ENCODE data around the gene KDM1A. TPM values are rescaled to one million over a fixed set of nuclear protein-coding genes. Genes with fewer than 3 reads are reported as not detected.
"Not testable (repeated sequence)": the region's sequence is repeated elsewhere in the genome, so short reads cannot be mapped to it uniquely, and the experiment has no call there.

Gene KDM1A
- 302 TPM for total RNA-seq

GRCh38 chr1:23019094-23019862 is at the start of gene KDM1A:
TSS of gene KDM1A (plus strand) at chr1:23019468. CDS start at chr1:23019597, 129 bp downstream.
- peak; percentile 92 to 93 for DNase-seq (ENCODE audit: low spot score in 2 of 2)
- FAIRE-seq, result no peak

- DNase-seq (ENCODE audit: low spot score in 2 of 2) (no peak), FAIRE-seq (no peak)
Measured at GRCh38 chr1:22970096-22970495, 49.2 kb upstream of the KDM1A start.

- FAIRE-seq, result no peak
- DNase-seq (ENCODE audit: low spot score in 2 of 2), result no peak
Measured at GRCh38 chr1:22971161-22971560, 48.1 kb upstream of the KDM1A start.

GRCh38 chr1:22971611-22972405 is 47.5 kb upstream of the KDM1A start:
- FAIRE-seq (no peak), DNase-seq (ENCODE audit: low spot score in 2 of 2) (no peak)

GRCh38 chr1:22972760-22973159 is 46.5 kb upstream of the KDM1A start, which contains the start of gene LACTBL1:
TSS of gene LACTBL1 (minus strand) at chr1:22972866. CDS start at chr1:22972316, 550 bp downstream.
- no peak for FAIRE-seq
- no peak for DNase-seq (ENCODE audit: low spot score in 2 of 2)

GRCh38 chr1:22975694-22976093 is 43.6 kb upstream of the KDM1A start:
- no peak for FAIRE-seq
- no peak for DNase-seq (ENCODE audit: low spot score in 2 of 2)

- DNase-seq (ENCODE audit: low spot score in 2 of 2) (no peak), FAIRE-seq (no peak)
Measured at GRCh38 chr1:22976127-22976460, 43.2 kb upstream of the KDM1A start.

- FAIRE-seq (no peak), DNase-seq (ENCODE audit: low spot score in 2 of 2) (peak in 1 of 2 donors; percentile 63)
Measured at GRCh38 chr1:22976461-22977243, 42.6 kb upstream of the KDM1A start.

GRCh38 chr1:22978299-22978698 is 41.0 kb upstream of the KDM1A start:
- DNase-seq (ENCODE audit: low spot score in 2 of 2) (no peak), FAIRE-seq (no peak)

- not testable (repeated sequence) for FAIRE-seq; DNase-seq (ENCODE audit: low spot score in 2 of 2)
Measured at GRCh38 chr1:22980471-22980790, 38.8 kb upstream of the KDM1A start.

- DNase-seq (ENCODE audit: low spot score in 2 of 2) (no peak), FAIRE-seq (no peak)
Measured at GRCh38 chr1:22983944-22984343, 35.3 kb upstream of the KDM1A start.

GRCh38 chr1:22992384-22992783 is 26.9 kb upstream of the KDM1A start:
- not testable (repeated sequence) for DNase-seq (ENCODE audit: low spot score in 2 of 2)
- peak; percentile 42 for FAIRE-seq

GRCh38 chr1:22993220-22993795 is 26.0 kb upstream of the KDM1A start:
- DNase-seq (ENCODE audit: low spot score in 2 of 2); FAIRE-seq: not testable (repeated sequence)

- DNase-seq (ENCODE audit: low spot score in 2 of 2), result no peak
- FAIRE-seq, result no peak
Measured at GRCh38 chr1:22995774-22996173, 23.5 kb upstream of the KDM1A start.

GRCh38 chr1:22997528-22997927 is 21.7 kb upstream of the KDM1A start:
- DNase-seq (ENCODE audit: low spot score in 2 of 2); FAIRE-seq: not testable (repeated sequence)

GRCh38 chr1:23000133-23000532 is 19.1 kb upstream of the KDM1A start:
- DNase-seq (ENCODE audit: low spot score in 2 of 2); FAIRE-seq: not testable (repeated sequence)

GRCh38 chr1:23002218-23002617 is 17.1 kb upstream of the KDM1A start:
- FAIRE-seq; DNase-seq (ENCODE audit: low spot score in 2 of 2): not testable (repeated sequence)

- FAIRE-seq, result no peak
- DNase-seq (ENCODE audit: low spot score in 2 of 2), result no peak
Measured at GRCh38 chr1:23004112-23004511, 15.2 kb upstream of the KDM1A start.

- FAIRE-seq; DNase-seq (ENCODE audit: low spot score in 2 of 2): not testable (repeated sequence)
Measured at GRCh38 chr1:23004769-23005168, 14.5 kb upstream of the KDM1A start.

- FAIRE-seq (no peak), DNase-seq (ENCODE audit: low spot score in 2 of 2) (no peak)
Measured at GRCh38 chr1:23007106-23007505, 12.2 kb upstream of the KDM1A start.
